K562 (cell line): ENCODE results near the gene EMD. TPM values are rescaled to one million over a fixed set of nuclear protein-coding genes. Genes with fewer than 3 reads are reported as not detected.

ENCODE experiments used
- ATAC-seq: fragments of 200-7000 bp; cut with Tn5 transposase; 3 replicates; pipeline ENCODE4 v1.9.1; 2020; ENCODE audit warnings: moderate library complexity
- BruUV-seq: library from RNA; stranded (reverse); fragments of 400-500 nt; replicated peaks from 2 replicates; lab custom pipeline; 2021; lab: Mats Ljungman, UMichigan
- CTCF ChIA-PET: fragments of 300-600 bp; formaldehyde crosslinking; extraction: SDS; loops from one replicate; lab custom pipeline; 2021; ENCODE audit warnings: low intra/inter-chr PET ratio; lab: Yijun Ruan, JAX
- POLR2A ChIA-PET: fragments of 300-600, 350-650 bp; sonication (Branson Sonifier 250); formaldehyde crosslinking; extraction: SDS; loops from one replicate; lab custom pipeline; 2021; ENCODE audit warnings: antibody characterized with exemption, inconsistent platforms; lab: Yijun Ruan, JAX
- DNase-seq, 4 experiments: peaks; one replicate each; pipeline versions ENCODE4 v3.0.0 to v3.0.0-alpha.2; 2011 to 2018; ENCODE audit warnings: low spot score in 3 of 4, mixed read lengths in 3 of 4; ENCODE audit errors: extremely low read depth in 1 of 4
- FAIRE-seq: peaks from 2 replicates; lab custom pipeline; 2011; peaks lifted over from hg19 to GRCh38; lab: Jason Lieb, UNC
- H2AFZ ChIP-seq: 2 replicates; pipeline ENCODE4 v1.6.0; 2011; ENCODE audit warnings: low read depth, low read length, control low read depth, inconsistent platforms
- H3K27ac ChIP-seq: fragments of 200-600 bp; 3 replicates; pipeline ENCODE4 v1.8.0; 2011; ENCODE audit warnings: low read depth, mild to moderate bottlenecking, control low read depth, inconsistent platforms, low read length, moderate library complexity, mixed read lengths; ENCODE audit errors: extremely low read depth
- H3K27me3 ChIP-seq, 2 experiments: fragments of 300-600 bp in 1 of 2; 2 replicates in 1 of 2; 3 replicates in 1 of 2; pipeline versions ENCODE4 v1.6.0 to v1.8.0; 2011; ENCODE audit warnings: inconsistent platforms in 2 of 2, low read length in 2 of 2, mild to moderate bottlenecking in 1 of 2, mixed read lengths in 1 of 2, moderate library complexity in 1 of 2; ENCODE audit not compliant: control insufficient read depth in 2 of 2, insufficient read depth in 2 of 2
- H3K36me3 ChIP-seq: fragments of 300-600 bp; 3 replicates; pipeline ENCODE4 v1.8.0; 2011; ENCODE audit warnings: mild to moderate bottlenecking, low read length, inconsistent platforms; ENCODE audit not compliant: control insufficient read depth, insufficient read depth
- H3K4me1 ChIP-seq, 2 experiments: fragments of 200-600 bp in 1 of 2; replicated peaks in 1 of 2; 2 replicates in 1 of 2; 3 replicates in 1 of 2; pipeline versions ENCODE4 v1.5.1 to v1.8.0; 2011; ENCODE audit warnings: inconsistent platforms in 2 of 2, low read length in 2 of 2, mild to moderate bottlenecking in 1 of 2, mixed read lengths in 1 of 2, moderate library complexity in 1 of 2; ENCODE audit not compliant: control insufficient read depth in 2 of 2, insufficient read depth in 2 of 2
- H3K4me2 ChIP-seq: 2 replicates; pipeline ENCODE4 v1.6.1; 2011; ENCODE audit warnings: low read length, control low read depth, inconsistent platforms, mixed read lengths; ENCODE audit not compliant: insufficient read depth
- H3K4me3 ChIP-seq: fragments of 200-600 bp; sonication (generic), shearing (Covaris generic); 2 replicates; pipeline ENCODE4 v1.5.1; 2016; ENCODE audit warnings: control low read depth, inconsistent platforms
- H3K79me2 ChIP-seq: fragments of 200-600 bp; 3 replicates; pipeline ENCODE4 v1.8.0; 2011; ENCODE audit warnings: low read length, inconsistent platforms; ENCODE audit not compliant: control insufficient read depth, insufficient read depth
- H3K9ac ChIP-seq, 2 experiments: 2 replicates each; pipeline versions ENCODE4 v1.6.0 to v1.6.1; 2011; ENCODE audit warnings: low read depth in 2 of 2, low read length in 2 of 2, control low read depth in 1 of 2, inconsistent platforms in 1 of 2, mild to moderate bottlenecking in 1 of 2, mixed read lengths in 1 of 2; ENCODE audit not compliant: insufficient read depth in 1 of 2
- H3K9me1 ChIP-seq: one replicate; pipeline ENCODE4 v1.6.0; 2011; ENCODE audit warnings: inconsistent platforms, mild to moderate bottlenecking, low read length, moderate library complexity; ENCODE audit not compliant: control insufficient read depth, insufficient read depth
- H3K9me3 ChIP-seq: replicated peaks from 2 replicates; pipeline ENCODE4 v1.5.1; 2011; ENCODE audit warnings: low read depth, low read length, inconsistent platforms; ENCODE audit not compliant: control insufficient read depth, insufficient read depth
- H4K20me1 ChIP-seq: replicated peaks from 2 replicates; pipeline ENCODE4 v1.6.1; 2011; ENCODE audit warnings: low read length, inconsistent platforms, mixed read lengths; ENCODE audit not compliant: control insufficient read depth, insufficient read depth
- L3MBTL2 ChIP-seq: fragments of 450-650 bp; IDR thresholded peaks from 2 replicates; pipeline ENCODE4 v1.6.1; 2016; ENCODE audit warnings: mild to moderate bottlenecking, moderate library complexity
- POLR2AphosphoS2 ChIP-seq: IDR thresholded peaks from 2 replicates; pipeline ENCODE4 v1.6.1; 2012; ENCODE audit warnings: low read length, improper control_type of control experiment
- SOX6 ChIP-seq: fragments of 450-650 bp; IDR thresholded peaks from 2 replicates; pipeline ENCODE4 v1.6.1; 2014; ENCODE audit warnings: mild to moderate bottlenecking
- SRF ChIP-seq, 2 experiments: fragments of 250-450, 450-650 bp in 1 of 2; sonication (Bioruptor Pico) in 1 of 2; sonication (generic) in 1 of 2; formaldehyde crosslinking; IDR thresholded peaks; 2 replicates each; pipeline versions ENCODE4 v1.5.0 to v1.5.1; 2020 to 2022; ENCODE audit warnings: mild to moderate bottlenecking in 1 of 2, missing genetic modification reagents in 1 of 2
- TCF7L2 ChIP-seq: fragments of 150-350 bp; IDR thresholded peaks from 2 replicates; pipeline ENCODE4 v1.6.1; 2016; ENCODE audit warnings: low read depth, mild to moderate bottlenecking, low read length, moderate library complexity
- USF2 ChIP-seq: sonication (generic); formaldehyde crosslinking; IDR thresholded peaks from 2 replicates; pipeline ENCODE4 v1.5.0; 2020; ENCODE audit warnings: missing genetic modification reagents
- YY1 ChIP-seq, 3 experiments: IDR thresholded peaks; 2 replicates each; pipeline ENCODE4 v1.6.1; 2011; ENCODE audit warnings: low read length in 2 of 3, mild to moderate bottlenecking in 2 of 3, moderate library complexity in 2 of 3, borderline replicate concordance in 1 of 3, control low read depth in 1 of 3, low read depth in 1 of 3; ENCODE audit not compliant: insufficient read depth in 3 of 3, insufficient replicate concordance in 2 of 3, control insufficient read depth in 1 of 3, insufficient read length in 1 of 3; ENCODE audit errors: extremely low read depth in 1 of 3
- WGBS: fragments of 100-300 bp; shearing (Covaris generic); methylation state at CpG from one replicate; pipeline ENCODE4 v1.1.6; 2016; ENCODE audit warnings: low coverage, mixed read lengths; ENCODE audit not compliant: insufficient coverage; ENCODE audit errors: missing lambda C conversion rate; 5-methylcytosine and 5-hydroxymethylcytosine counted together
- in situ Hi-C: fragments of 300-500 bp; cut with MboI; formaldehyde crosslinking; loops from 4 replicates; pipeline ENCODE4 v1.15.0; 2018; ENCODE audit warnings: inconsistent platforms, mixed read lengths
- intact Hi-C: fragments of 100-400 bp; cut with micrococcal nuclease; formaldehyde crosslinking; loops from 2 replicates; pipeline ENCODE4 v1.14.2; 2022
- polyA plus RNA-seq, 8 experiments: library from polyadenylated mRNA; depleted of rRNA in 4 of 8; stranded (reverse) in 5 of 8; unstranded in 3 of 8; fragments of >200 nt; fragmentation: Nextera tagmentation in 2 of 8; fragmentation: Illumina TruSeq in 1 of 8; extraction: Ambion mirVana in 2 of 8; extraction: Trizol in 1 of 8; gene quantifications; 2 replicates each; pipeline versions ENCODE4 v1.2.1 to v1.2.3, GENCODE V29; 2011 to 2014; ENCODE audit warnings: inconsistent platforms in 1 of 8, missing spikeins in 1 of 8
- total RNA-seq, 7 experiments: library from RNA; depleted of rRNA in 6 of 7; stranded (reverse); fragments of >200 nt in 6 of 7; fragmentation: Illumina TruSeq in 2 of 7; extraction: Trizol in 2 of 7; gene quantifications; 2 replicates each; pipeline versions ENCODE4 v1.2.1 to v1.2.3, GENCODE V29; 2011 to 2021; ENCODE audit warnings: low replicate concordance in 1 of 7
- TF ChIP-seq, protein P1 (sequence below), 2 experiments: fragments of 450-650 bp; conservative IDR thresholded peaks; 2 replicates each; pipeline ENCODE4 v1.6.1; 2017; ENCODE audit warnings: mild to moderate bottlenecking in 2 of 2, moderate library complexity in 2 of 2
- TF ChIP-seq, protein P2 (sequence below): fragments of 450-650 bp; IDR thresholded peaks from 2 replicates; pipeline ENCODE4 v1.6.1; 2017; ENCODE audit warnings: antibody characterized with exemption, mild to moderate bottlenecking

Gene EMD
- total and polyA plus RNA-seq, 9 of the 15 experiments (the other 6 are each of a cell fraction or from before 2014, with no cell fraction given), result 2.3 to 206 (median 61.9) TPM

- no peaks in the 10 kb centered on the region for H3K9me3 ChIP-seq
- DNase-seq, result peak in 1 of 4 experiments; percentile 38
- intact Hi-C loops, result loop anchor here (1.0 to 10.0 kb wide), 3 partner anchors 122 to 445 kb away; partner anchors contain the start of gene SLC10A3
- H3K4me1 ChIP-seq, result peaks cover 21 to 76% of the 10 kb centered on the region in 2 experiments
- in situ Hi-C loops, result loop anchor here (10.0 kb wide), 1 partner anchor 162 kb away; no protein-coding TSS in a partner anchor
- H3K4me3 ChIP-seq, result no peak overlapping the region
- peak overlapping the region; percentile 34; the same call in 2 of the 3 replicates for H3K27ac ChIP-seq
- ChIA-PET CTCF (interaction anchor here (1.1 to 4.5 kb wide), 2 partner anchors 12 to 162 kb away, joined by 4 to 63 read pairs; no protein-coding TSS in a partner anchor), POLR2A (interaction anchor here (0.6 to 1.4 kb wide), 5 partner anchors 11 to 169 kb away, joined by 3 to 19 read pairs (median 3); partner anchors contain the start of gene RPL10)
- H3K36me3 ChIP-seq, result peaks cover 13% of the 10 kb centered on the region; the same call in 2 of the 3 replicates
- BruUV-seq, result no TSS peak
- H3K27me3 ChIP-seq, result no peaks in the 10 kb centered on the region
- FAIRE-seq, result peak; percentile 6
- no peaks in the 10 kb centered on the region for H4K20me1 ChIP-seq
- no peak for ATAC-seq
- no peak overlapping the region; the same call in 1 of the 2 replicates for H3K4me2 ChIP-seq
- H3K79me2 ChIP-seq, result peaks cover 35% of the 10 kb centered on the region
- H3K9ac ChIP-seq, result peak overlapping the region in 1 of 2 experiments; percentile 17; a peak in 1 of 4 replicates
- H3K9me1 ChIP-seq, result no peaks in the 10 kb centered on the region
- H2AFZ ChIP-seq, result peak overlapping the region; percentile 71
- 40% methylated on average over 3 of the region's 5 CpGs for WGBS
- TF ChIP-seq TCF7L2 (no peak), POLR2AphosphoS2 (no peak), SRF (CRISPR knock-in tag; IDR thresholded peaks at IDR 0.05) (peak in 1 of 2 experiments; percentile 91; a peak in 2 of 4 replicates), SOX6 (no peak), USF2 (CRISPR knock-in tag) (peak; percentile 22; the same call in 1 of the 2 replicates), L3MBTL2 (peak; percentile 48; the same call in 1 of the 2 replicates), YY1 (IDR thresholded peaks at IDR 0.05; ENCODE audit: borderline replicate concordance in 1 of 3, control insufficient read depth in 1 of 3, extremely low read depth in 1 of 3, insufficient read depth in 3 of 3, insufficient read length in 1 of 3, insufficient replicate concordance in 2 of 3, low read depth in 1 of 3, low read length in 2 of 3) (peak in 1 of 3 experiments; percentile 16)
- TF ChIP-seq, protein P1, sequence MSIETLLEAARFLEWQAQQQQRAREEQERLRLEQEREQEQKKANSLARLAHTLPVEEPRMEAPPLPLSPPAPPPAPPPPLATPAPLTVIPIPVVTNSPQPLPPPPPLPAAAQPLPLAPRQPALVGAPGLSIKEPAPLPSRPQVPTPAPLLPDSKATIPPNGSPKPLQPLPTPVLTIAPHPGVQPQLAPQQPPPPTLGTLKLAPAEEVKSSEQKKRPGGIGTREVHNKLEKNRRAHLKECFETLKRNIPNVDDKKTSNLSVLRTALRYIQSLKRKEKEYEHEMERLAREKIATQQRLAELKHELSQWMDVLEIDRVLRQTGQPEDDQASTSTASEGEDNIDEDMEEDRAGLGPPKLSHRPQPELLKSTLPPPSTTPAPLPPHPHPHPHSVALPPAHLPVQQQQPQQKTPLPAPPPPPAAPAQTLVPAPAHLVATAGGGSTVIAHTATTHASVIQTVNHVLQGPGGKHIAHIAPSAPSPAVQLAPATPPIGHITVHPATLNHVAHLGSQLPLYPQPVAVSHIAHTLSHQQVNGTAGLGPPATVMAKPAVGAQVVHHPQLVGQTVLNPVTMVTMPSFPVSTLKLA (conservative IDR thresholded peaks at IDR 0.05), result 0 out of 4 replicates have a peak, but pooled peaks of 1 of the 2 experiments have one; percentile 19
- TF ChIP-seq, protein P2, sequence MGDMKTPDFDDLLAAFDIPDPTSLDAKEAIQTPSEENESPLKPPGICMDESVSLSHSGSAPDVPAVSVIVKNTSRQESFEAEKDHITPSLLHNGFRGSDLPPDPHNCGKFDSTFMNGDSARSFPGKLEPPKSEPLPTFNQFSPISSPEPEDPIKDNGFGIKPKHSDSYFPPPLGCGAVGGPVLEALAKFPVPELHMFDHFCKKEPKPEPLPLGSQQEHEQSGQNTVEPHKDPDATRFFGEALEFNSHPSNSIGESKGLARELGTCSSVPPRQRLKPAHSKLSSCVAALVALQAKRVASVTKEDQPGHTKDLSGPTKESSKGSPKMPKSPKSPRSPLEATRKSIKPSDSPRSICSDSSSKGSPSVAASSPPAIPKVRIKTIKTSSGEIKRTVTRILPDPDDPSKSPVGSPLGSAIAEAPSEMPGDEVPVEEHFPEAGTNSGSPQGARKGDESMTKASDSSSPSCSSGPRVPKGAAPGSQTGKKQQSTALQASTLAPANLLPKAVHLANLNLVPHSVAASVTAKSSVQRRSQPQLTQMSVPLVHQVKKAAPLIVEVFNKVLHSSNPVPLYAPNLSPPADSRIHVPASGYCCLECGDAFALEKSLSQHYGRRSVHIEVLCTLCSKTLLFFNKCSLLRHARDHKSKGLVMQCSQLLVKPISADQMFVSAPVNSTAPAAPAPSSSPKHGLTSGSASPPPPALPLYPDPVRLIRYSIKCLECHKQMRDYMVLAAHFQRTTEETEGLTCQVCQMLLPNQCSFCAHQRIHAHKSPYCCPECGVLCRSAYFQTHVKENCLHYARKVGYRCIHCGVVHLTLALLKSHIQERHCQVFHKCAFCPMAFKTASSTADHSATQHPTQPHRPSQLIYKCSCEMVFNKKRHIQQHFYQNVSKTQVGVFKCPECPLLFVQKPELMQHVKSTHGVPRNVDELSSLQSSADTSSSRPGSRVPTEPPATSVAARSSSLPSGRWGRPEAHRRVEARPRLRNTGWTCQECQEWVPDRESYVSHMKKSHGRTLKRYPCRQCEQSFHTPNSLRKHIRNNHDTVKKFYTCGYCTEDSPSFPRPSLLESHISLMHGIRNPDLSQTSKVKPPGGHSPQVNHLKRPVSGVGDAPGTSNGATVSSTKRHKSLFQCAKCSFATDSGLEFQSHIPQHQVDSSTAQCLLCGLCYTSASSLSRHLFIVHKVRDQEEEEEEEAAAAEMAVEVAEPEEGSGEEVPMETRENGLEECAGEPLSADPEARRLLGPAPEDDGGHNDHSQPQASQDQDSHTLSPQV, result peak; percentile 18; the same call in 1 of the 2 replicates
Measured at GRCh38 chrX:154372612-154373022, 6.5 kb upstream of the EMD start.
